NCI-H2107 (cell line): ENCODE results near the gene ALG12.

Experiments used
- DNase-seq: peaks from one replicate; lab custom pipeline; 2025; lab: John Stamatoyannopoulos, UW

Gene ALG12

DNA sequence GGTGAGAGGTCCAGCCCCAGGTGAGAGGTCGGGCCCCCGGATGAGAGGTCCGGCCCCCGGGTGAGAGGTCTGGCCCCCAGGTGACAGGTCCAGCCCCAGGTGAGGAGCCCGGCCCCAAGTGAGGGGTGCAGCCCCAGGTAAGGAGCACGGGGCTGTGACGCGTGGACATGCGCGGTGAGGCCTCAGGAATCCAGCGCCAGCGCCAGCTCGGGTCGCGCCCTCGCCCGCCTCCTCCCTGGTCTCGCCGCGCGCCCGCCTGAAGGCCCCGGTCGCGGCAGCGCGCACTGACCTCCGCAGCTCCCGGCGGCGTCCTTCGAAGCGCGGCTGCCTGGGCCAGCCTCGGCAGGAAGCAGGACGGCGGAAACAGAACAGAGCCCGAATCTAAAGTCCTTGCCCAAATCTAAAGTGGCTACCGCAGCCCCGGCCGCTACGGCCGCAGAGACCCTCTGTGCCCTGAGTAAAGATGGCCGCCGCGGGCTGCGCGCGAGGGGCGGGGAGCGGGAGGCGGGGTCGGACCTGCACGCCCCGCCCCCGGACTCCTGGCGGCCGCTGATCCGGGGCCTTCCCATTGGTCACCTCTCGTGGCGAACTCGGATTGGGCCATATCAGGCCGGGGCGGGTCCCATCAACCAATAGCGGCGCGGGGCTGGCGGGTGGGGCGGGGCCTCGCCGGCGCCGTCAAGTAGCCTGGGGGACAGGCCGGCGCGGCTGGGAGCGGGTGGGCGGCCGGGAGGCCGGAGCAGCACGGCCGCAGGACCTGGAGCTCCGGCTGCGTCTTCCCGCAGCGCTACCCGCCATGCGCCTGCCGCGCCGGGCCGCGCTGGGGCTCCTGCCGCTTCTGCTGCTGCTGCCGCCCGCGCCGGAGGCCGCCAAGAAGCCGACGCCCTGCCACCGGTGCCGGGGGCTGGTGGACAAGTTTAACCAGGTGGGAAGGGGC is at the start of gene ALG12, which contains the start of gene CRELD2:
ALG12 (minus strand) TSS at position 465 of the 937 bp plus-strand sequence. CDS start 4,673 bp downstream, outside the sequence.
CRELD2 (plus strand) TSS at position 661 of the 937 bp plus-strand sequence; CDS start at position 797, 136 bp downstream.
- DNase-seq, result peak; percentile 88

- DNase-seq, result no peak
Observed at GRCh38 chr22:49967706-49968208, 49.5 kb upstream of the ALG12 start.

DNA sequence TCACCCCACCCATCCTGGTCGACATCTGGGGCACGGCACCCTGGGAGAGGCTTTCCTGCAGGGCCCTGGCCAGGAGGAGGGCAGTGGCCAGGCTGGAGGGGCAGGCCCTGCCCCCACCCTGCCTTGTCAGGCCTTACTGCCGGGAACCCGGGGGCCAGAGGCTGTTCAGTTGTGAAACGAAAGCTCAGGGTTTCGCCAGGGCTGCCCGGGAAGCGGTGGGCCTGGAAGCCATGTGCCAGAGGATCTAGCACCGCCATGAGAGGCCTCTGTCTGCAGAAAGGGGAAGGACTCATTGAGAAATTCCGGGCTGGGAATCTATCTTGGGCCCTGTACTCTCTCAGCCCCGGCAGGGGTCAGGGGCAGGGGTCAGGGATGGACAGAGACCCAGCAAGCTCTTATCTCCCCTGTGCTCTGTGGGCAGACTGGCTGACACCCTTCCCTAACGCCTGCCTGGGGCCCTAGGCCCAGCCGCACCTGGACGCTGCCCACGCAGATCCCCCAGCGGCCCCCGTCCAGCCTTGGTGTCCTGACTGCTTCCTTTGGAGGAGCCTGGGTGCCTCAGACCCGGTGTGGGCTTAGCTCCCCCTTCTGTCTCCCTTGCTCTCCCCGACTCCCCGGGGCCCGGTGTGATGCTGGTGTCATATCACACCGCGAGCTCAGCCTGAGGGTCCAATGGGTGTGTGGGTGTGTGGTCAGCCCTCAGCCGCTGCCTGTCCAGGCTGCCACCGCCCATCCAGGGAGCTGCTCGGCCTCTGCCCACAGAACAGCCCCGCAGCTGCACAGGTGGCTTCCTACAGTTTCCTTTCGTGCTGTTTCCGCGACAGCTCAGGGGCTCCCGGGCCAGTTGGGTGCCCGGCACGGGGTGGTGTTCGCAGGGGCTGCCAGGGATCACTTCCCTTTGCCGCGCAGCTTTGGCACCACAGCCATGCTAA is 48.8 kb upstream of the ALG12 start:
- DNase-seq, result no peak

GRCh38 chr22:49966041-49966773 is 48.0 kb upstream of the ALG12 start:
- no peak for DNase-seq

DNA sequence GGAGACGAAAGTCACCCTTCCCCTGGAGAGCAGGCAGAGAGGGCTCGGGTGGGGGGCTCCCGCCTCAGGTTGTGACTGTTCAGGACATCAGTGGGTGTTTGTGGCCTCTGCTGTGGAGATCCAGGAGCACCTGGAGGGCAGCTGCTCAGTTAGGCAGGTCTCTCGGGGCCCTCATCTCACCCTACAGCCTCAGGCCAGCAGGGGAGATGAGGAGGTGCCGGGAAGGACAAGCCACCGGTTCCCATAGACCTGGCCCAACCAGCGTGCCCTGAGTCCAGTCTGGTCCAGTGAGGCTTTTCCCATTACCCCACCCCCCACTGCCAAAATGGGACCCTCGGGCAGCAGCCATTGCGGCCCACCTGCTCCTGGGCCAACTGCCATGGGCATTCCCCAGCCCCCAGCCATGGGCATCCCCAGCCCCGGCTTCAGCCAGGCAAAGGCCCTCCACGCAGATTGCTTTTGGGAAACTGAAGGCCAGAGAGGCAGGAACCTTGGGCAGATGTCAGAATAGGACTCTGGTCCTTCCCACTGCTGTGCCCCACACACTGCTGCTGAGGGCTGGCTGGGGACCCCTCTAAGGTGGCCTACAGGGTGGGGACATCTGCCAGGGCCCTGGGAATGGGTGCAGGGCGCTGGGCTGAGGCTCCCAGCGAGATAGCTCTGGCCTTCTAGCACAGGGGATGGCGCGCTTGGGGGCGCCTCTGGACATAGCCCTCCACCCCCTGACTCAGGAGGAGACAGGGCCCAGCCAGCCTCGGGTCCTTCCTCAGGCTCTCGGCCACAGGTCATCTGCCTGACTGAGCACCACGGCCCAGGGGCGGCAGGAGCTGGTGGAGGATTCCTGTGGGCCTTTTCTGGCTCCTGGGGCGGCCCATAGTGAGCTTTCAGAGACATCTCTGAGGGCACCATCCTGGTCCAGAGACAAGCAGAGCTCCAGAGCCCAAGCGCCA is 47.1 kb upstream of the ALG12 start:
- DNase-seq, result no peak

GRCh38 chr22:49964136-49965090 is 46.2 kb upstream of the ALG12 start:
- DNase-seq, result no peak

GRCh38 chr22:49963647-49964026 is 45.4 kb upstream of the ALG12 start:
- DNase-seq, result no peak

GRCh38 chr22:49962751-49963646 is 44.8 kb upstream of the ALG12 start:
- DNase-seq, result no peak

GRCh38 chr22:49962012-49962750 is 43.9 kb upstream of the ALG12 start:
- DNase-seq, result peak; percentile 41

DNA sequence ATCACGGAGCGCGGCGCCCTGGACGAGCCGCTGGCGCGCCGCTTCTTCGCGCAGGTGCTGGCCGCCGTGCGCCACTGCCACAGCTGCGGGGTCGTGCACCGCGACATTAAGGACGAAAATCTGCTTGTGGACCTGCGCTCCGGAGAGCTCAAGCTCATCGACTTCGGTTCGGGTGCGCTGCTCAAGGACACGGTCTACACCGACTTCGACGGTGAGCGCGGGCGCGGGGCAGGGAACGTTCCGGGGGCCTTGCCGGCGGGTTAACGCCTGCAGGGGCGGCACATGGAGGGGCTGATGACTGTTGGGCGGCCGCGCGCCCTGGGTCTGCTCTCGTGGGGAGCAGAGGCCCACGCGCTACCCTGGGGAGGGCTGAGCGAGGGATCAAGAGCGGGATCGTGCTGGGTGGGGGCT is 43.4 kb upstream of the ALG12 start:
- no peak for DNase-seq

GRCh38 chr22:49961005-49961600 is 42.9 kb upstream of the ALG12 start:
- no peak for DNase-seq

- peak; percentile 76 for DNase-seq
Observed at GRCh38 chr22:49960159-49961004, 42.1 kb upstream of the ALG12 start, which contains the start of gene PIM3. PIM3 (plus strand) TSS chr22:49960772; CDS start chr22:49960948, 176 bp downstream.

DNA sequence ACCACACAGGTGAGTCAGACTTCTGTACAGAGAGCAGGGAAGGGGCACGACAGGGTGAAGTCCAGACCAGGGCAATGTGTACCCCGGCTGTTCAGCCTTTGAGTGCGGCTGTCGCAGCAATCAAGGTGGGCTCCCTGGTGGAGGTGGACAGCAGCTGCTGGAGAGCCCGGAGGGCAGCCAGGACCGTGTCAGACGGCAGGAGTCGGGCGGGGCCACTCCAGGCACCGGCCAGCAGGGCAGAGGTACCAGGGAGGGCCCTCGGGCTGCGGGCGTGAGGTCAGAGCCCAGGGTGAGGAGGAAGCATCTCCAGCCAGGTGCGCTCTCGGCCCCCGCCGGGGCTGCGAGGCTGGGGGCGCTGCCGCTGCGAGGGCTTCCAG is 41.5 kb upstream of the ALG12 start:
- no peak for DNase-seq

DNA sequence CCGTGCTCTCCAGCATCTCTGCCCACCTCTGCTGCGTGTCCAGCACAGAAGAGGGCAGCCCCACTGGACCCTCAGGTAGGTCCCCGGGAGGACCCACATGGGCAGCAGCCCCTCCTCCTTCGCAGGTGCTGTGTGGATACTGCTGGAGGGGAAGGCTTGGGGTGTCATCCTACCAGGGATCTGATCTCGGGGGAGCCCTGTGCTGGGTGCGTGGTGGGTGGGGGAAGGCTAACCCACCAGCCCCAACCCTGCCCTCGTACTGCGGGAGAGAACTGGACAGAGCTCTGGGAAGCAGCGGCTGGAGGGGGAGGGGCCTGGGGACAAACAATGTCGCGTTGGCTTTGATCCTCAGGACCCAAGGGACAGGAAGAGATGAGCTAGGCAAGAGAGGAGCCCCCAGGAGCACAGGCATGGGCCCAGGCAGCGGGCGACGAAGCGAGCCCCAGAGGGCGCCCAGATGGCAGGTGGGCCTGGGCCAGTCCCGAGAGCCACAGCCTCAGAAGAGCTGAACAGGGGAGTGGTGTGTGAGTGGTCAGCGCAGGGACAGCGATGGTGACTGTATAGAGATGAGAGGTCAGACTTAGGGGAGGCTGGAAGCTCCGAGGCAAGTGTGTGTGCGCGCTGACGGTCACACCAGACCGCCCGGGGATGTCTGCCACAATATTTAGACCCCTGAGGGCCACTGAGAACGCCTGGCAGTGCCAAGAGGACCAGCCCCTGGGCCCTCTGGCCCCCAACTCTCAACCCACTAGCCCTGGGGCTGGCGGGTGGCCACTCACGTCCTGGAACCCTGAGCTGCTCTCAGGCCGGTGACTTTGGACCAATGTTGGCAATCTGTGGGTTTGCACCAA is 40.9 kb upstream of the ALG12 start:
- no peak for DNase-seq

- no peak for DNase-seq
Observed at GRCh38 chr22:49958366-49958921, 40.2 kb upstream of the ALG12 start.
